Lower lobe of right lung (tissue), 2 donors: Measurements from ENCODE around the gene TMEM165. TPM values are rescaled to one million over a fixed set of nuclear protein-coding genes. Genes with fewer than 3 reads are reported as not detected.
A peak's percentile ranks its signal among the peaks of the same experiment; 100 is the strongest.

Experiments
- ATAC-seq, 2 donors: fragments of 200-7000 bp; cut with Tn5 transposase; one replicate each; pipeline ENCODE4 v1.9.1; 2020 to 2022; ENCODE audit warnings: mild to moderate bottlenecking in 2 of 2, moderate library complexity in 2 of 2
- DNase-seq: peaks from one replicate; pipeline ENCODE4 v3.0.0-alpha.2; 2020
- H3K27ac ChIP-seq: fragments of 200-600 bp; one replicate; pipeline ENCODE4 v1.8.0; 2022
- H3K27me3 ChIP-seq: fragments of 200-600 bp; one replicate; pipeline ENCODE4 v1.8.0; 2022; ENCODE audit warnings: low read depth
- H3K36me3 ChIP-seq: fragments of 200-600 bp; one replicate; pipeline ENCODE4 v1.8.0; 2022; ENCODE audit warnings: mild to moderate bottlenecking
- H3K4me1 ChIP-seq: fragments of 200-600 bp; one replicate; pipeline ENCODE4 v1.8.0; 2022
- H3K4me3 ChIP-seq: fragments of 200-600 bp; one replicate; pipeline ENCODE4 v1.8.0; 2022; ENCODE audit warnings: mild to moderate bottlenecking
- H3K9me3 ChIP-seq: fragments of 200-600 bp; one replicate; pipeline ENCODE4 v1.8.0; 2022
- CTCF ChIP-seq: fragments of 200-600 bp; IDR thresholded peaks from one replicate; pipeline ENCODE4 v1.8.0; 2022; ENCODE audit warnings: antibody characterized with exemption, mild to moderate bottlenecking
- intact Hi-C: fragments of 100-400 bp; cut with DNase I; formaldehyde crosslinking; loops from one replicate; pipeline ENCODE4 v1.11.0; 2022
- total RNA-seq: library from RNA; stranded (reverse); fragmentation: NEBNext Ultra II Directional; extraction: Animal tissue kit (Norgen Biotek cat#: 25700); gene quantifications from one replicate; pipeline ENCODE4 v1.2.1, GENCODE V29; 2021
- donor health status: DM: no; HTN: yes; CAD: no; lungs with severe emphysema.

TMEM165 gene
- total RNA-seq, 1 donor from 2014 or later = 140 TPM

- no peak for TF ChIP-seq CTCF
Observed at GRCh38 chr4:55363691-55364351, 31.9 kb upstream of the TMEM165 start.

GRCh38 chr4:55364691-55365344 lies 30.9 kb upstream of the TMEM165 start:
- DNase-seq (no peak), ATAC-seq (no peak)
- H3K9me3 ChIP-seq = no peaks in the 10 kb centered on the region
- intact Hi-C loops = no loop called here
- no peaks in the 10 kb centered on the region for H3K27me3 ChIP-seq
- no peak for TF ChIP-seq CTCF
- no peak overlapping the region for H3K4me3 ChIP-seq
- H3K4me1 ChIP-seq = no peaks in the 10 kb centered on the region
- no peak overlapping the region for H3K27ac ChIP-seq
- peaks cover 9% of the 10 kb centered on the region for H3K36me3 ChIP-seq

More at GRCh38 chr4:55363691-55364351, 31.9 kb upstream of the TMEM165 start:
- Histone ChIP-seq H3K4me3 (no peak overlapping the region), H3K27me3 (no peaks in the 10 kb centered on the region), H3K36me3 (peaks cover 5% of the 10 kb centered on the region), H3K4me1 (peaks cover 9% of the 10 kb centered on the region), H3K9me3 (no peaks in the 10 kb centered on the region), H3K27ac (no peak overlapping the region)
- DNase-seq (no peak), ATAC-seq (peak in 1 of 2 donors; percentile 27)
- intact Hi-C loops = no loop called here

GRCh38 chr4:55365345-55365728 lies 30.4 kb upstream of the TMEM165 start:
- peak overlapping the region; percentile 39 for H3K27ac ChIP-seq
- intact Hi-C loops = no loop called here
- no peaks in the 10 kb centered on the region for H3K27me3 ChIP-seq
- no peak overlapping the region for H3K4me3 ChIP-seq
- H3K9me3 ChIP-seq = no peaks in the 10 kb centered on the region
- H3K36me3 ChIP-seq = peaks cover 12% of the 10 kb centered on the region
- no peak for DNase-seq
- TF ChIP-seq CTCF = no peak
- ATAC-seq = no peak
- no peaks in the 10 kb centered on the region for H3K4me1 ChIP-seq

GRCh38 chr4:55366621-55367020 lies 29.1 kb upstream of the TMEM165 start:
- no peak for TF ChIP-seq CTCF
- Histone ChIP-seq H3K36me3 (peaks cover 17% of the 10 kb centered on the region), H3K27ac (peak overlapping the region; percentile 11), H3K27me3 (no peaks in the 10 kb centered on the region), H3K9me3 (no peaks in the 10 kb centered on the region), H3K4me1 (no peaks in the 10 kb centered on the region), H3K4me3 (no peak overlapping the region)
- ATAC-seq (no peak), DNase-seq (no peak)
- intact Hi-C loops = no loop called here

GRCh38 chr4:55367084-55367722 lies 28.6 kb upstream of the TMEM165 start:
- TF ChIP-seq CTCF = no peak
- H3K4me1 ChIP-seq = no peaks in the 10 kb centered on the region
- no peaks in the 10 kb centered on the region for H3K27me3 ChIP-seq
- ATAC-seq (no peak), DNase-seq (no peak)
- intact Hi-C loops = no loop called here
- H3K27ac ChIP-seq = peak overlapping the region; percentile 11
- no peak overlapping the region for H3K4me3 ChIP-seq
- H3K36me3 ChIP-seq = peaks cover 17% of the 10 kb centered on the region
- H3K9me3 ChIP-seq = no peaks in the 10 kb centered on the region
